PFSK-1 (cell line): ENCODE measurements around the gene IMPA2.

Experiments
- FOXP2 ChIP-seq: optimal IDR thresholded peaks from 2 replicates; pipeline ENCODE3; 2011; ENCODE audit warnings: borderline replicate concordance, control low read depth, inconsistent platforms; ENCODE audit not compliant: insufficient read depth; ENCODE audit errors: extremely low read length, extremely low read depth
- POLR2AphosphoS5 ChIP-seq: IDR thresholded peaks from 2 replicates; pipeline ENCODE4 v1.6.1; 2012; ENCODE audit warnings: low read depth, mild to moderate bottlenecking, control low read depth, low read length, moderate library complexity
- REST ChIP-seq, 2 experiments: IDR thresholded peaks; 2 replicates each; pipeline versions ENCODE4 v1.6.1 to v1.8.0; 2011 to 2012; ENCODE audit warnings: low read depth in 2 of 2, low read length in 2 of 2, control low read depth in 1 of 2, inconsistent platforms in 1 of 2, mild to moderate bottlenecking in 1 of 2, moderate library complexity in 1 of 2; ENCODE audit not compliant: insufficient read depth in 1 of 2
- SIN3A ChIP-seq: IDR thresholded peaks from 2 replicates; pipeline ENCODE4 v1.6.1; 2012; ENCODE audit warnings: mild to moderate bottlenecking, low read length, moderate library complexity, borderline replicate concordance; ENCODE audit not compliant: insufficient read depth
- TAF1 ChIP-seq: IDR thresholded peaks from 2 replicates; pipeline ENCODE4 v1.6.1; 2012; ENCODE audit warnings: low read length, control low read depth, borderline replicate concordance; ENCODE audit not compliant: insufficient read depth

IMPA2 gene

DNA sequence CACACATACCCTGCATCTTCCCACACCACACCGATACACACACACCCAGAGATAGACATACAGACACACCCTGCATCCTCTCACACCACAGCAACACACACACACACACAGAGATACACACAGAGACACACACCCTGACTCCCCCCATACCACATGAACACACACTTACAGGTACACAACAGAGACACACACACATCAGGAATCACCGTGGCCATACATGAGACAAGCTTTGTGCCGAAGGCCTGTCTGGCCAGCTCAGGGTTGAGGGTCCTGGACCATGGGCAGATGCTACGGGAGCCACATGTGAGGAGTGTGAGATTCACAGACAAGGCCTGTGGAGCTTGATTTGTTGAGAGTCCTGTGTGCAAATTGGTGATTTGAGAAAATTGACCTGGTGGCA lies 15.6 kb downstream of the IMPA2 start:
- no peak for TF ChIP-seq POLR2AphosphoS5
- no peak for TF ChIP-seq TAF1
- no peak for TF ChIP-seq REST (IDR thresholded peaks at IDR 0.05; ENCODE audit: insufficient read depth in 1 of 2, low read depth in 2 of 2, low read length in 2 of 2)
- no peak for TF ChIP-seq SIN3A
- no peak for TF ChIP-seq FOXP2

DNA sequence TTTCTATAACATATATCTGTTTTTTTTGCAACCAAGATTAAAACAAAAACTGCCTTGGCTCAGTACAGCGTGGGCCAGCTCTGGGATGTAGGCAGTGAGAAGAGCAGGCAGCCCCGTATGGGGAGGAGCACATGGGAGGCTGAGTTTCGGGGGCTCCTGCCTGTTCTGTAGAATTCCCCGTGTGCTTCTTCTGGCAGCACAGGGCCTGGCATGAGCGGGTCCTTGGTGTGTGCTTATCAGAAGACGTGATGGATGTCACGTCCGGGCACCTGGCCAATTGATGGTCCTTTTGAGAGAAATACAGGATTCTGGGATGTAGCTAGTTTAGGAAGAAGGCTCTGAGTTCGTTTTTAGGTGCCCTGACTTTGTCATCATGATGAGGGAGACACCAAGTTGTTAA lies 16.2 kb downstream of the IMPA2 start:
- TF ChIP-seq SIN3A (no peak), FOXP2 (no peak), TAF1 (no peak), POLR2AphosphoS5 (no peak), REST (IDR thresholded peaks at IDR 0.05; ENCODE audit: insufficient read depth in 1 of 2, low read depth in 2 of 2, low read length in 2 of 2) (no peak)

DNA sequence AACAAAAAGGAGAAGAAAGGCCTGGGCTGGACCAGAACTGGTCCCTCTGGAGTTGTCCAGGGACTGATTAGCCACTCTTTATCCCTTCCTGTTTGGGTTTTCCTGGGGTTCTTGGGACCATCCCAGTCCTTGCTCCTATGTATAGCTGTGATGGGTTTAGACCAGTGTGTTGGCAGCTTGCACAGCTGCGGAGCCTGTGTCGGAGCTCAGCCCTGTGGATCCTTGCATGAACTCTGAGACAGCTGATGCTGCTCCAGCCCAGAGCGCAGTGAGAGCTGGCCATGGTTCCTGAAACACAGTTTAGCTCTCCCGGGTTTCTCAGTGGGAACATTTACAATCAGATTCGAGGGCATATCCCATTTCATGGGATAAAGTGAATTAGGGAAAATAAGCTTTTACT lies 16.9 kb downstream of the IMPA2 start:
- TF ChIP-seq SIN3A (no peak), TAF1 (no peak), REST (IDR thresholded peaks at IDR 0.05; ENCODE audit: insufficient read depth in 1 of 2, low read depth in 2 of 2, low read length in 2 of 2) (0 out of 4 replicates have a peak, but pooled peaks of 1 of the 2 experiments have one; percentile 26), FOXP2 (no peak), POLR2AphosphoS5 (no peak)

DNA sequence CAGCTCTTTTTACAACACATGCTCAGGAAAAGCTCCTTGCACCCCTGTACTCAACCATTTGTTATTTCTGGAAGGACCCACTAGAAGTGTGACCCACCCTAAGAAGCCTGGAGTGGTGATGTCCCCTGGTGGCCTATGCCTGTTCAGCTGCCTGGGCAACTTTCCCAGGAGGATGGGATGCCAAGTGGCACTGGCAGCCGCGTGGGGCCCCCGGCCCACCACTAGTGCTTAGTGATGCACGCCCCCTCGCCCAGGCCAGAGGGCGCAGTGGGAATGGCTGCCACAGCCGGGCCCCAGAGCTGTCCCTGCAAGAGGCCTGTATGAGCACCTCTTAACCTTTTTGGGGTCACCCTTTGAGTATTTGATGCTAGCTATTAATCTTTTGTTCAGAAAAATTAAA lies 18.1 kb downstream of the IMPA2 start:
- TF ChIP-seq POLR2AphosphoS5 (no peak), REST (IDR thresholded peaks at IDR 0.05; ENCODE audit: insufficient read depth in 1 of 2, low read depth in 2 of 2, low read length in 2 of 2) (no peak), FOXP2 (no peak)

- TF ChIP-seq SIN3A = no peak
- TF ChIP-seq FOXP2 = no peak
- no peak for TF ChIP-seq POLR2AphosphoS5
- TF ChIP-seq REST (IDR thresholded peaks at IDR 0.05; ENCODE audit: insufficient read depth in 1 of 2, low read depth in 2 of 2, low read length in 2 of 2) = no peak
- no peak for TF ChIP-seq TAF1
Measured at GRCh38 chr18:12000072-12000659, 18.9 kb downstream of the IMPA2 start.
